SIG-M5 (cell line): Measurements from ENCODE around the gene ARL4A.

ENCODE experiments used
- DNase-seq: peaks from one replicate; lab custom pipeline; 2025; lab: John Stamatoyannopoulos, UW

Gene ARL4A

DNA sequence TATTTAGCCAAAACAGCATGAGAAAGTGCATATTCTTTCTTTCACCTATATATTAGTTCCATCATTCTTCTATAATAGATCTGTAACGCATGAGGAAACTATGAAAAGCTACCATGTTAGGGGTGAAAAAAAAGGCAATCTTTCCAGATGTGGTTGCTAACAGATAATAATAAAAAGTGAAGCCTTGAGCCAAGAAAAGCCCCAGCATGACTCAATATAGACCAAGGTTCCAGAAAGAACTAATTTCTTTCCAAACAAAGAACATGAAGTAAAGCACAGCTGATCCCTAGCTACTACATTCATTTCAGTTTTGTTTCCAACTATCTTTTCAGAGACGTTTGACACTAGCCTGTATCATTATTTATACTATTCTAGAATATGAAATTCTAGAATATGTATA lies 16.4 kb downstream of the ARL4A start:
- no peak for DNase-seq

DNA sequence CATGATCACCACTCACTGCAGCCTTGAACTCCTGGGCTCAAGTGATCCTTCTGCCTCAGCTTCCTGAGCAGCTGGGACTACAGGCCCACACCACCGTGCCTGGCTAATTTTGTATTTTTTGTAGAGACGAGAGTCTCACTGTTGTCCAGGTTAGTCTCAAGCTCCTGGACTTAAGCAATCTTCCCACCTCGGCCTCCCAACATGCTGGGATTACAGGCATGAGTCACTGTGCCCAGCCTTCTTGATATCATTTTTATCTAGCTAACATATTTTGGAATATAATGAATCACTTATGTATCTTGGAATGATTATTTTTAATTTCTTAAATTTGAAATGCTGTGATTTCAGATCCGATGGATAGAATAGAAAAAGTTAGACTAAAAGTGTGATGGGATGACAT lies 18.4 kb downstream of the ARL4A start:
- no peak for DNase-seq

DNA sequence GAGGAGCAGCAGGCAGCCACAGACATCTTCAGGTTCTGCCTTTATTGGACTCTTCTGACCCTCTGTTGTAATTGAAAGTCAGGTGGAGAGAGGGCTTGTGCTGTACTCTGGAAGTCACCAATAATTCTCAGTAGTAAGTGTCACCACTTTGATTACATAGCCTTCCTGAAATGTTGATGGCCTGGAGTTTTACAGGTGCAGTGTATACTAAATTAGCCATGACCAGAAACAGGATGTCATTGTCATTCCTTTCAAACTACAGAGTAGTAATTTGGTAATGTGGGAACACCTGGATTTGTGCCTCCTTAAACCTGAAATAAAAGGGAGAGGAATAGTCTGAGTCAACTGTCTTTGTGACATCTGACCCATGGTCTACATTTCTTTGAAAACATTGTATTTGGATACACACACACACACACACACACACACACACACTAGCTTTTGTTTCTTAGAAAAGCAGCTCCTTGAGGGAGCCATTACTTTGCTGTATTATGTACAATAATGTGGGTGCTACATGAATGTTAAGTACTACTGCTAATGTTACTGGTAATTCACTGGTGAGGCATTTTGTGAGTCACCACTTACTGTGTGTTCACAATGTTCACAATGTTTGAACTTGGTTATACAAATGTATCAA lies 19.6 kb downstream of the ARL4A start:
- no peak for DNase-seq

DNA sequence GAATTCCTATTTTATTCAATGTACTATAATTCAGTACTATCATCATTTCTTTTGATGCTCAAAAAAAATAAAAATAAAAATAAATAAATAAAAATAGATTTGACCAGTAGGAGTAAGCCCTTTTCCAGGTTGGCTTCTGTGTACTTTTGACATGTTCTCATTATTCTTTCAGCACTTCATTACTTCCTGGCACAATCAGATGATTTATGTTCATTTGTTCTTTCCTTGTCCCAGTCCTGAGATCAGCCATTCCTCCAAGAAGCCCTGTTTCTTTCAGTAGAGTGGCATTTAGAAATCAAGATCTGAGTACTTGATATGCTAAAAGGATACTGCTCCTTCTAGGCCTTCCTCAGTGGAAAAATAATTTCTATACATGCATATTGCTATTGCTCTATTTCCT lies 20.9 kb downstream of the ARL4A start:
- no peak for DNase-seq

- no peak for DNase-seq
Measured at GRCh38 chr7:12709726-12710502, 22.5 kb downstream of the ARL4A start.

DNA sequence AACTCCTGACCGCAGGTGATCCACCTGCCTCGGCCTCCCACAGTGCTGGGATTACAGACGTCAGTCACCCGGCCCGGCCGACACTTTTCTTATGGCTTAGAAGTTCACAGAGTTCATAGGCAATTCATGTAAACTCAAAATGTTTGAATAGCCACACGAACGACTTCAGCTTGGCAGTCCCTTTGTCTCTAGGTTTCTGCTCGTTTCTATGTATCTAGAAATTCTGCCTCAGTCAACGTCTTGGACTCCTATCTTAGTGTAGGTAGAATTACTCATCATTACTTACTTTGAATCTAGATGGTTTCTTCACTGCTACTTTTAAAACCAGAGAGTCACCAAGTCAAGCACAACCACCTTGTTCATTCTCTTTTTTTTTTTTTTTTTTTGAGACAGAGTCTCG lies 23.7 kb downstream of the ARL4A start:
- no peak for DNase-seq

DNA sequence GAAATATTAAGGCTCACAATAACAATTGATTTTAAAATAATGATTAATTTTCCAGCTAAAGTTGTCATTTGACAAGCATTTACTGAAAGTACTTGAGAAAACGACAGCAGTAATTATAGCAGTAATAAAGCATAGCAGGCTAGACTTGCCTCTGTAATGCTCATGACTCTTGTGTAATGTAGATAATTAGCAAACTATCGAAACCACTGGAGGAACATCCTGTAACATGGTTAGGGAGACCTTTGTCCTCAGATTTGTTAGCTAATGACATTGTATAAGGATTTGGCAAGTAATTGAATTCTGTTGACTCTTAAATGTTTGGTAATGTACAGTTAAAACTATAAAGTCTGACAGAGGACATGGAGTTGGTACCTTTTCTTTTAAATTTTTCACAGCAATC lies 24.8 kb downstream of the ARL4A start:
- DNase-seq: peak; percentile 35

DNA sequence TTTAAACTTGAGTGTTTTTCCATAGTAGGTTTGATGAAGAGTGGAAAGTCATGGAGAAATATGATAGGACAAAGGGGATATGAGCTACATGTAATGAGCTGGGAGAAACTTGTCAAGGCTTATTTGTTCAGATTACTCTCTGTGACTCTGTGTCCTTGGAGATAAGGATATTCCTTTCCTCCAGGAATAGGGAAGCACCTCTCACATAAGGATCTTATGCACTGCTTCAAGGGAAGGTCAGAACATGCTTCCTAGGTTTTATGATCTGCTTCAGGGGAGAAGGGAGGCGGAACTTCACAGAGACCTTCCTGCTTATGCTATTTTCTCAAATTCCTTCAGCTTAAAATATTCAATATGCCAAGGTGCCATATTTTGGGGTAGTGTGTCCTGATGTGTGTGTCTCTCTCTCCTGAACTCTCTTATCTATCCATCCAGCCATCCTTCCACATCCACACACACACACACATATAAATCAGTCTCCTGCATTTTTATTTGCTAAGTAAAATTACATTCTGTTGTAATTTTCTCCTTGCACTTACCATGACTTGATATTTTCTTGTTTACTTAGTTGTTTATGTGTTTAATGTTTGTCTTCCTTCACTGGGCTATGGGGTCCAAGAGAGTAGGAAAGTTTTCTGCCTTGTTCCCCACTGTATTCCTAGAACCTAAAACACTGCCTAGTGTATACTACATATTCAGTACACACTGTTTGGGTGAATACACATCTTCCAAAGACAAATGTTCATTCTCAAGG lies 26.4 kb downstream of the ARL4A start:
- DNase-seq: no peak

GRCh38 chr7:12714379-12714737 lies 26.9 kb downstream of the ARL4A start:
- DNase-seq: no peak

DNA sequence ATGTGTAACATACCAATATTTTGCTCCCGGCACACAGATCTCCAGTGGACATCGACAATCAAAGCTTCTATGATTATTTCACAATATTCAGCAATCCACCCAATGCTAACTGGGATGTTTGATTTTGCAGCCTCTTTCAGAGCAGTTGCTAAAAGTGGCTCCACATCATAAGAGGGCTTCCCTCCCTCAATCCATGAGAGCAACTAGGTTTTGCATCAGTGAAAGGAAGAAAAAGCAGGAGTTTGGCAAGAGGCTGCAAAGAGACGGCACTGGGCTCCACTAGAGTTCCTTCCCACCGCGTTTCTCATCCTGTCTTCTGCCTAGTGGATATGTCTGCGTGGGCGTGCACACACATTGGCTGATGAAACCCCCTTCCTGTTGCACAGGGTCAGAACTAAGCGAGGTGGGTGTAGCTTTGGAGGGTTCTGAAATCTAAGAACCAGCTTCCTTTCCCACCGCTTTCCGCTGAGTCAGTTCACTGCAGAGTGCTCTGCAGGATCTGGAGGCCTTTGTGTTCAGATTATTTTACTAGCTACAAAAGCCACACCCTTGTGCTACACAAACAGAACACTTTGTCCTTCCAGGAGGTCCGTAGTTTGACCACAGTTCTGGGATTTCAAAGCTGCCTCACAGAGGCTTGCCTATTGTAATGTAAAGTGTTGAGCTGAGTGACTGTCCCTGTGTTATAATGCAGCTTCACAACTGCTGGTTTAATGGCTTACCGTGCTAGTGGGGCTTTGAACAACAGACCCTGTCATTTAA lies 28.1 kb downstream of the ARL4A start:
- peak; percentile 68 for DNase-seq

DNA sequence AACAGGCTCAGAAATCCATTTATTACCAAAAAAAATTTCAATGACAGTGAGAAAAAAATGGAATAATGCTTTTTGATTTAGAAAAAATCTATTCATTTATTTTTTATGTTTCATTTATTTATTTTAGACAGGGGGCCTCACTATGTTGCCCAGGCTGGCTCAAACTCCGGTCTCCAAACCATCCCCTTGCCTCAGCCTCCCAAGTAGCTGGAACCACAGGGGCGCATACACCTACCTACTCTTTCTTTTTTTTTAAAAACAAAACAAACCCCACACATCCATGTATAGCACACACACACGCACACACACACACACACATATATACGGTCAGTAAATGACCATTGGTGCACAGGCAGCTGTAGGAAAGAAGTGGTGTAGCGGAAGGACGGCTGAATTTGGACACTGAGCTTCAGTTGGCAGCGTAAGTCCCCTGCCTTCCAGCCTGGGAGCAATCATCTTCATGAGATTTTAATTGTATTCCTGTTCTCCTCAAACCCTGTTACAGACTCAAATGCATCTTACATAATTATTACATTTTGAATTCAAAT lies 28.8 kb downstream of the ARL4A start:
- DNase-seq: no peak

DNA sequence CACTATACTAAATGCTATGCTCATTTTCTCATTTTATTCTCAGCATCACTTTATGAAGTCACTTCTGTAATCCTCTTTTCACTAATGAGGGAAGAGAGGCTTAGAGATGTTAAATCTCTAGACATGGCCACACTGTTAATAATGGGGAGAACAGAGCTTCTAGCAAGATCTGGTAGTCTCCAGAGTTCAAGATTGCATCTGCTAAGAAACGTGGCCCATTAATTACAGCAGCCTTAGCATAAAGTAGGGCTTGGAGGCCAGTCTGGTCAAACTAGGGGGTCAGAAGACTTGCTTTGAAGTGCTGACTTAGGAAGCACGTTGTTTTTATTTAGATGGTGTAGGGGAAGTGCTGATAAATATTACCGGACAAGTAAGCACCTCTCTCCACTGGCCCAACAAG lies 29.3 kb downstream of the ARL4A start:
- DNase-seq: no peak

GRCh38 chr7:12719141-12719919 lies 31.9 kb downstream of the ARL4A start:
- peak; percentile 20 for DNase-seq

- DNase-seq: no peak
Measured at GRCh38 chr7:12719981-12720865, 32.8 kb downstream of the ARL4A start.

DNA sequence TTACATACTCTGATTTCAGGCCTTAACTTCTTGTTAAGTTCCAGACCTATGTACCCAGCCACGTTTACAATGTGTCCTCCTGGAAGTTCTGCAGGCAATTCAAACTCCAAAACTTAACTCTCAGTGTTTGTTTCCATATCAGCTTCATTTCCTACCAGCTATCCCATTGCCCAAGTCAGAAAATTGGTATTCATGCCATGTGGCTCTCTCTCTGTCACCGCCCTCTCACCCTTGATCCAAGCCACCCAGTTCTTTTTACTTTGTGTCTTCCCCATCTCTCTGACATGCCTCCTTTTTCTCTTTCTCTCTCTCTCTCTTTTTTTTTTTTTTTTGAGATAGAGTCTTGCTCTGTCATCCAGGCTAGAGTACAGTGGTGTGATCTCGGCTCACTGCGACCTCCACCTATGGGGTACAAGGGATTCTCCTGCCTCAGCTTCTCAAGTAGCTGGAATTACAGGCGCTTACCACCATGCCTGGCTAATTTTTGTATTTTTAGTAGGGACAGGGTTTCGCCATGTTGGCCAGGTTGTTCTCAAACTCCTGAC lies 33.9 kb downstream of the ARL4A start:
- no peak for DNase-seq

DNA sequence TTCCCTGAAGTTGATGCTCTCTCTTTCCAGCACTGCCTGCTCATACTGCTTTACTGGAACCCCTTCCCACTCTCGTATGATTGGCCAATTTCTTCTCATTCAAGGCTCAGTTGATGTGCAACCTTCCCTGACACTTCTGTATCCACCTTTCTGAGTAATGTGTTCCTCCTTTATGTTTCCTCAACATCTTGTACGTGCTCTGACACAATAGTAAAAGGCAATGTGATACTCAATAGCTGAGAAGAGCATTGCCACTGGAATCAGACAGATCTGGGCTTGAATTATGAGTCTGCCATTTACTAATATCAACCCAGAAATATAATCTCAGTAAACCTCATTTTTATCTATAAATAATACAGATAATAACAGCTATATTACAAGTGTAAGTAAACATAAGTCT lies 34.7 kb downstream of the ARL4A start:
- no peak for DNase-seq

GRCh38 chr7:12722636-12723605 lies 35.5 kb downstream of the ARL4A start:
- DNase-seq: no peak

DNA sequence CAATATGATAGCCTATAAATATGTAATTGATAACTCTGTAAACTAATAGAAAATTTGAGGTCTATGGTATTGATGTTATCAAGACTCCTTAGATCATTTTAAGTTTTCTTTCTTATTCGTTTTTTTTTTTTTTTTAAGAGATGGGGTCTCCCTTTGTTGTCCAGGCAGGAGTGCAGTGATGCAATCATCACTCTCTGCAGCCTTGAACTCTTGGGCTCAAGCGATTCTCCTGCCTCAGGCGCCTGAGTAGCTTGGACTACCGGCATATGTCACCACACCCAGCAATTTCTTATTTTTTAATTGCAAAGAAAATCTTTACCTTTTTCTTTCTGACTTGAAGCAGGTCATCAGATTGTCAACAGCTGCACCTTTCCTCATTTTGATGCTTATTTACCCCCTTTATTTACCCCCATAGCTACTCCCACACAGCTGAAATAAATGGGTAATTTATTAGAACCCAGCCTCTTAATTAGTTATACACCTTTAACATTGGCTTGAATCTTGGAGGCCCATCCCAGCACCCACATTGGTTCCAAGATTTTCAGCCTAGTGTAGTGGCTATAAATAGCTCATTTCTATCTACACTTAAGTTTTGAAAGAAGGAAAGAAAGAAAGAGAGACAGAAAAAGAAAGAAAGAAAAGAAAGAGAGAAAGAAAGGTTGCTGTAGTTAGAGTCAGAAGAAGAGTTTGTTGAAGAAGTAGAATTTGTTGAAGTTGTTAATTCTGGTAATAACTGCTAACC lies 38.3 kb downstream of the ARL4A start:
- no peak for DNase-seq
